GM19023 (cell line): ENCODE measurements around the gene USPL1.
"Not testable (repeated sequence)": the region's sequence is repeated elsewhere in the genome, so short reads cannot be mapped to it uniquely, and the experiment has no call there.

ENCODE experiments used
- ATAC-seq: cut with Tn5 transposase; IDR thresholded peaks from one replicate; pipeline ENCODE4 v1.9.1; 2021; ENCODE audit warnings: mild to moderate bottlenecking, moderate library complexity; ENCODE audit not compliant: unreplicated experiment

Gene USPL1

GRCh38 chr13:30617315-30618185 lies at the start of gene USPL1:
TSS of gene USPL1 (plus strand) at chr13:30617920. CDS start at chr13:30621141, 3,221 bp downstream.
- peak; percentile 89 for ATAC-seq

- ATAC-seq: no peak
These were observed 47.7 kb upstream of the USPL1 start for GRCh38 chr13:30569901-30570576.

GRCh38 chr13:30570691-30571090 lies 47.0 kb upstream of the USPL1 start:
- ATAC-seq: no peak

GRCh38 chr13:30572859-30573275 lies 44.9 kb upstream of the USPL1 start:
- ATAC-seq: no peak

GRCh38 chr13:30576528-30576927 lies 41.2 kb upstream of the USPL1 start:
- no peak for ATAC-seq

- peak; percentile 82 for ATAC-seq
These were observed 40.3 kb upstream of the USPL1 start for GRCh38 chr13:30577401-30577852.

- ATAC-seq: no peak
These were observed 36.7 kb upstream of the USPL1 start for GRCh38 chr13:30580852-30581502.

GRCh38 chr13:30581582-30581981 lies 36.1 kb upstream of the USPL1 start:
- no peak for ATAC-seq

- no peak for ATAC-seq
These were observed 33.5 kb upstream of the USPL1 start for GRCh38 chr13:30584051-30584731.

GRCh38 chr13:30585748-30586262 lies 31.9 kb upstream of the USPL1 start:
- no peak for ATAC-seq

GRCh38 chr13:30587231-30587630 lies 30.5 kb upstream of the USPL1 start:
- ATAC-seq: no peak

GRCh38 chr13:30587739-30588138 lies 30.0 kb upstream of the USPL1 start:
- ATAC-seq: no peak

- no peak for ATAC-seq
These were observed 24.7 kb upstream of the USPL1 start for GRCh38 chr13:30593001-30593400.

GRCh38 chr13:30600496-30600895 lies 17.2 kb upstream of the USPL1 start:
- ATAC-seq: no peak

GRCh38 chr13:30601836-30602235 lies 15.9 kb upstream of the USPL1 start:
- ATAC-seq: no peak

GRCh38 chr13:30605052-30605451 lies 12.7 kb upstream of the USPL1 start:
- no peak for ATAC-seq

- ATAC-seq: not testable (repeated sequence)
These were observed 10.5 kb upstream of the USPL1 start for GRCh38 chr13:30607186-30607585.

- ATAC-seq: peak; percentile 99
These were observed 9.8 kb upstream of the USPL1 start for GRCh38 chr13:30607908-30608307.

- ATAC-seq: no peak
These were observed 9.4 kb upstream of the USPL1 start for GRCh38 chr13:30608364-30608763.

GRCh38 chr13:30610311-30610710 lies 7.4 kb upstream of the USPL1 start:
- no peak for ATAC-seq

GRCh38 chr13:30615481-30615865 lies 2.2 kb upstream of the USPL1 start:
- ATAC-seq: no peak
